IMR-90 (cell line): ENCODE measurements around the gene BRAT1. TPM values are rescaled to one million over a fixed set of nuclear protein-coding genes. Genes with fewer than 3 reads are reported as not detected.
A peak's percentile ranks its signal among the peaks of the same experiment; 100 is the strongest.

Source experiments
- ATAC-seq: fragments of 200-7000 bp; cut with Tn5 transposase; 2 replicates; pipeline ENCODE4 v1.9.1; 2020; ENCODE audit warnings: low read depth, mild to moderate bottlenecking, moderate library complexity
- BruUV-seq: library from RNA; stranded (reverse); fragments of 400-500 nt; replicated peaks from 2 replicates; lab custom pipeline; 2021; lab: Mats Ljungman, UMichigan
- CTCF ChIA-PET: fragments of 300-600 bp; formaldehyde crosslinking; extraction: SDS; loops from one replicate; lab custom pipeline; 2021; ENCODE audit warnings: antibody characterized with exemption; lab: Yijun Ruan, JAX
- POLR2A ChIA-PET: fragments of 300-600 bp; sonication (Branson Sonifier 250); formaldehyde crosslinking; loops from one replicate; lab custom pipeline; 2022; ENCODE audit warnings: antibody characterized with exemption; ENCODE audit not compliant: unreplicated experiment; lab: Charles Lee
- DNase-seq: peaks from one replicate; pipeline ENCODE4 v3.0.0; 2013
- H2AFZ ChIP-seq: replicated peaks from 2 replicates; pipeline ENCODE3; 2013; ENCODE audit warnings: low read length, mild to moderate bottlenecking; ENCODE audit not compliant: poor library complexity
- H2AK5ac ChIP-seq: 2 replicates; pipeline ENCODE4 v1.6.1; 2013; ENCODE audit warnings: low read depth, low read length, inconsistent platforms
- H2AK9ac ChIP-seq: replicated peaks from 2 replicates; pipeline ENCODE3; 2013; ENCODE audit warnings: mild to moderate bottlenecking, low read depth, low read length, moderate library complexity; ENCODE audit not compliant: poor library complexity
- H2BK120ac ChIP-seq: 2 replicates; pipeline ENCODE4 v1.6.1; 2013; ENCODE audit warnings: low read depth, low read length, inconsistent platforms
- H2BK15ac ChIP-seq: 3 replicates; pipeline ENCODE4 v1.6.1; 2013; ENCODE audit warnings: low read depth, low read length, inconsistent platforms
- H2BK20ac ChIP-seq: 2 replicates; pipeline ENCODE4 v1.6.1; 2013; ENCODE audit warnings: low read depth, mild to moderate bottlenecking, inconsistent platforms, low read length, moderate library complexity
- H2BK5ac ChIP-seq: 2 replicates; pipeline ENCODE4 v1.6.1; 2013; ENCODE audit warnings: mild to moderate bottlenecking, low read depth, low read length, inconsistent platforms; ENCODE audit not compliant: poor library complexity, severe bottlenecking
- H3K14ac ChIP-seq: replicated peaks from 2 replicates; pipeline ENCODE4 v1.6.1; 2013; ENCODE audit warnings: low read depth, low read length, inconsistent platforms
- H3K18ac ChIP-seq: 2 replicates; pipeline ENCODE4 v1.6.1; 2013; ENCODE audit warnings: low read depth, low read length, control low read depth
- H3K23ac ChIP-seq: 2 replicates; pipeline ENCODE4 v1.6.1; 2013; ENCODE audit warnings: low read depth, low read length, inconsistent platforms
- H3K27ac ChIP-seq: 2 replicates; pipeline ENCODE4 v1.5.1; 2013; ENCODE audit warnings: mild to moderate bottlenecking, control low read depth, low read length; ENCODE audit not compliant: insufficient read depth
- H3K27me3 ChIP-seq: 2 replicates; pipeline ENCODE4 v1.6.1; 2013; ENCODE audit warnings: low read length; ENCODE audit not compliant: control insufficient read depth, insufficient read depth
- H3K36me3 ChIP-seq: 2 replicates; pipeline ENCODE4 v1.6.1; 2013; ENCODE audit warnings: low read length, mixed read lengths; ENCODE audit not compliant: control insufficient read depth, insufficient read depth
- H3K4ac ChIP-seq: 2 replicates; pipeline ENCODE4 v1.6.1; 2013; ENCODE audit warnings: low read depth, low read length, inconsistent platforms
- H3K4me1 ChIP-seq: 2 replicates; pipeline ENCODE4 v1.6.1; 2013; ENCODE audit warnings: low read length, mixed read lengths; ENCODE audit not compliant: control insufficient read depth, insufficient read depth
- H3K4me2 ChIP-seq: 2 replicates; pipeline ENCODE4 v1.6.1; 2013; ENCODE audit warnings: low read depth, mild to moderate bottlenecking, control low read depth, low read length, moderate library complexity
- H3K4me3 ChIP-seq: 2 replicates; pipeline ENCODE4 v1.5.1; 2013; ENCODE audit warnings: low read depth, mild to moderate bottlenecking, control low read depth, low read length, moderate library complexity; ENCODE audit not compliant: insufficient read depth
- H3K56ac ChIP-seq: 2 replicates; pipeline ENCODE4 v1.6.1; 2013; ENCODE audit warnings: low read length, inconsistent platforms; ENCODE audit not compliant: insufficient read depth; ENCODE audit errors: extremely low read depth
- H3K79me1 ChIP-seq, 2 experiments: 2 replicates each; pipeline ENCODE4 v1.6.1; 2013; ENCODE audit warnings: low read length in 2 of 2, inconsistent platforms in 1 of 2, low read depth in 1 of 2
- H3K9ac ChIP-seq: 2 replicates; pipeline ENCODE4 v1.6.1; 2013; ENCODE audit warnings: low read depth, low read length, control low read depth
- H3K9me1 ChIP-seq: 2 replicates; pipeline ENCODE4 v1.6.1; 2013; ENCODE audit warnings: low read length, inconsistent platforms; ENCODE audit not compliant: insufficient read depth
- H3K9me3 ChIP-seq: 2 replicates; pipeline ENCODE4 v1.6.1; 2013; ENCODE audit warnings: low read length; ENCODE audit not compliant: control insufficient read depth, insufficient read depth
- H4K20me1 ChIP-seq: 2 replicates; pipeline ENCODE4 v1.6.1; 2013; ENCODE audit warnings: low read length, inconsistent platforms; ENCODE audit not compliant: insufficient read depth
- H4K5ac ChIP-seq: 2 replicates; pipeline ENCODE4 v1.6.1; 2013; ENCODE audit warnings: mild to moderate bottlenecking, low read depth, low read length, control low read depth
- H4K8ac ChIP-seq, 2 experiments: 2 replicates each; pipeline ENCODE4 v1.6.1; 2013; ENCODE audit warnings: low read depth in 2 of 2, low read length in 2 of 2, control low read depth in 1 of 2, inconsistent platforms in 1 of 2
- H4K91ac ChIP-seq: 2 replicates; pipeline ENCODE4 v1.6.1; 2013; ENCODE audit warnings: low read depth, low read length, inconsistent platforms; ENCODE audit not compliant: insufficient read depth
- CHD1 ChIP-seq: IDR thresholded peaks from 2 replicates; pipeline ENCODE4 v1.6.1; 2012; ENCODE audit warnings: low read depth, low read length, improper control_type of control experiment
- MAFK ChIP-seq: IDR thresholded peaks from 2 replicates; pipeline ENCODE4 v1.6.1; 2012; ENCODE audit warnings: low read depth, low read length, improper control_type of control experiment
- NFE2L2 ChIP-seq: fragments of 150-350 bp; IDR thresholded peaks from 2 replicates; pipeline ENCODE4 v1.6.1; 2016; ENCODE audit warnings: low read depth, mild to moderate bottlenecking, low read length
- RAD21 ChIP-seq: IDR thresholded peaks from 2 replicates; pipeline ENCODE4 v1.6.1; 2012; ENCODE audit warnings: low read length, improper control_type of control experiment
- RFX5 ChIP-seq: IDR thresholded peaks from 2 replicates; pipeline ENCODE4 v1.8.0; 2012; ENCODE audit warnings: low read depth, mild to moderate bottlenecking, low read length, moderate library complexity
- SMC3 ChIP-seq: fragments of 150-350 bp; IDR thresholded peaks from 2 replicates; pipeline ENCODE4 v1.6.1; 2016; ENCODE audit warnings: low read depth, mild to moderate bottlenecking, antibody characterized with exemption, low read length, moderate library complexity
- WGBS, 2 experiments: methylation state at CpG; one replicate each; pipeline versions ENCODE4 v1.1.5 to v1.1.7; 2013; ENCODE audit warnings: missing lambda C conversion rate in 2 of 2; ENCODE audit not compliant: insufficient read length in 1 of 2; ENCODE audit errors: extremely low coverage in 2 of 2; 5-methylcytosine and 5-hydroxymethylcytosine counted together
- dilution Hi-C: fragments of 300-500 bp; cut with HindIII; formaldehyde crosslinking; loops from one replicate; pipeline ENCODE4 v1.14.3; 2018; ENCODE audit warnings: low sequenced_read_pairs; ENCODE audit not compliant: unreplicated experiment
- in situ Hi-C: fragments of 300-500 bp; cut with MboI; formaldehyde crosslinking; loops from 3 replicates; pipeline ENCODE4 v1.14.3; 2019; ENCODE audit warnings: low sequenced_read_pairs, inconsistent platforms, mixed read lengths
- intact Hi-C: fragments of 100-400 bp; cut with micrococcal nuclease; formaldehyde crosslinking; loops from 2 replicates; pipeline ENCODE4 v1.10.0; 2022
- polyA plus RNA-seq, 3 experiments: library from polyadenylated mRNA; depleted of rRNA; stranded (reverse); fragments of >200 nt; gene quantifications; 2 replicates each; pipeline ENCODE4 v1.2.3, GENCODE V29; 2012; ENCODE audit warnings: low replicate concordance in 1 of 3
- total RNA-seq: library from RNA; depleted of rRNA; stranded (reverse); fragments of >200 nt; gene quantifications from 2 replicates; pipeline ENCODE4 v1.2.3, GENCODE V29; 2012
- TF ChIP-seq, protein P1 (sequence below): conservative IDR thresholded peaks from 2 replicates; pipeline ENCODE4 v1.5.1; 2012; ENCODE audit warnings: mild to moderate bottlenecking, low read depth, low read length, improper control_type of control experiment

Gene BRAT1
- total and polyA plus RNA-seq, 2 of the 4 experiments (the other 2 are of a cell fraction), result 6.8 to 21.9 TPM

DNA sequence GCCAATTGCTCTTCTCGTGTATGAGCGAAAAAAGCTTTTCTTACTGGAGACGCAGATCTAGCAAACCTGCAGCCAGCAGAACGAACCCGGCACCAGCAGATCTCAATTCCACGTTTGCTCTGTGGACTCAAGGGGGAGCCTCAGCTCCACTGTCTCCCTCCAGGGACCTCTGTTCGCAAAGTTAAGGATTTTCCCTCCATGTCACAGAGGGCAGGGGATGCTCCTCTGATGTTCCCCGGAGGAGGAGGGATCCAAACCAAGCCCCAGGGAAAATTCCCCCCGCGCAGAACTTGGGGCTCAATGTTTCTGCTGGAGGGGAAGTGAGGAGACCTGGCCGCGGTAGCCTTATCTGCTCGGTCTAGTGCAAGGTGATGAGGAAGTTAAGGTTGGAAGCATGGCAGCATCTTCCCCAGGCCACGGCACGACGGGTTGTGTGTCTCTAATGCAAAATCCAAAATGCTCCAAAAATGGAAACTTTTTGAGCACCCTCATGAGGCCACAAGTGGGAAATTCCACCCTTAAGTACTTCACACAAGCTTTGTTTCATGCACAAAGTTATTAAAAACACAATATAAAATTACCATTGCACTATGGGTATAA, 12.5 kb upstream of the BRAT1 start:
- H3K36me3 ChIP-seq, result no peaks in the 10 kb centered on the region
- no peak overlapping the region for H3K4me3 ChIP-seq
- no peak overlapping the region for H3K18ac ChIP-seq
- no peak overlapping the region; the same call in 1 of the 2 replicates for H2AK5ac ChIP-seq
- no peak overlapping the region for H3K27ac ChIP-seq
- H3K14ac ChIP-seq, result no peak overlapping the region
- no peak overlapping the region for H3K23ac ChIP-seq
- ChIA-PET CTCF (interaction anchor here (0.6 to 0.9 kb wide), 2 partner anchors 98 to 140 kb away, joined by 3 to 4 read pairs; no protein-coding TSS in a partner anchor), POLR2A (interaction anchor here (0.6 kb wide), 1 partner anchor 46 kb away, joined by 5 read pairs; no protein-coding TSS in a partner anchor)
- in situ Hi-C loops (no loop called here), dilution Hi-C loops (no loop called here), intact Hi-C loops (loop anchor here (1.0 to 5.0 kb wide), 2 partner anchors 114 to 590 kb away; no protein-coding TSS in a partner anchor)
- TF ChIP-seq, protein P1, sequence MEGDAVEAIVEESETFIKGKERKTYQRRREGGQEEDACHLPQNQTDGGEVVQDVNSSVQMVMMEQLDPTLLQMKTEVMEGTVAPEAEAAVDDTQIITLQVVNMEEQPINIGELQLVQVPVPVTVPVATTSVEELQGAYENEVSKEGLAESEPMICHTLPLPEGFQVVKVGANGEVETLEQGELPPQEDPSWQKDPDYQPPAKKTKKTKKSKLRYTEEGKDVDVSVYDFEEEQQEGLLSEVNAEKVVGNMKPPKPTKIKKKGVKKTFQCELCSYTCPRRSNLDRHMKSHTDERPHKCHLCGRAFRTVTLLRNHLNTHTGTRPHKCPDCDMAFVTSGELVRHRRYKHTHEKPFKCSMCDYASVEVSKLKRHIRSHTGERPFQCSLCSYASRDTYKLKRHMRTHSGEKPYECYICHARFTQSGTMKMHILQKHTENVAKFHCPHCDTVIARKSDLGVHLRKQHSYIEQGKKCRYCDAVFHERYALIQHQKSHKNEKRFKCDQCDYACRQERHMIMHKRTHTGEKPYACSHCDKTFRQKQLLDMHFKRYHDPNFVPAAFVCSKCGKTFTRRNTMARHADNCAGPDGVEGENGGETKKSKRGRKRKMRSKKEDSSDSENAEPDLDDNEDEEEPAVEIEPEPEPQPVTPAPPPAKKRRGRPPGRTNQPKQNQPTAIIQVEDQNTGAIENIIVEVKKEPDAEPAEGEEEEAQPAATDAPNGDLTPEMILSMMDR, result peak; percentile 56
- no peak for TF ChIP-seq MAFK
- peak; percentile 74 for TF ChIP-seq RAD21
- no peak for TF ChIP-seq NFE2L2
- no peak for TF ChIP-seq RFX5
- TF ChIP-seq CHD1, result no peak
- TF ChIP-seq SMC3, result peak; percentile 48
- H2BK120ac ChIP-seq, result no peak overlapping the region
- H2BK15ac ChIP-seq, result no peak overlapping the region
- H2BK5ac ChIP-seq, result no peak overlapping the region
- DNase-seq, result peak; percentile 38
- no TSS peak for BruUV-seq
- peak overlapping the region; percentile 60 for H2AK9ac ChIP-seq
- no peak overlapping the region for H4K5ac ChIP-seq
- 15% methylated on average over 2 of the region's 16 CpGs; no CpG with 5 or more reads in 1 of the 2 experiments for WGBS, 2 experiments
- H2BK20ac ChIP-seq, result no peak overlapping the region
- ATAC-seq, result peak; percentile 63
- no peak overlapping the region for H4K8ac ChIP-seq
- peaks cover 9% of the 10 kb centered on the region for H3K4me1 ChIP-seq
- no peaks in the 10 kb centered on the region for H4K20me1 ChIP-seq
- H3K9me1 ChIP-seq, result peaks cover 7% of the 10 kb centered on the region; the same call in 1 of the 2 replicates
- peaks cover 10 to 14% of the 10 kb centered on the region in 2 experiments; a peak in 1 of 4 replicates for H3K79me1 ChIP-seq
- H2AFZ ChIP-seq, result peak overlapping the region; percentile 21
- H3K4me2 ChIP-seq, result no peak overlapping the region
- H4K91ac ChIP-seq, result no peak overlapping the region
- H3K27me3 ChIP-seq, result no peaks in the 10 kb centered on the region
- no peak overlapping the region for H3K4ac ChIP-seq
- H3K9me3 ChIP-seq, result no peaks in the 10 kb centered on the region
- no peak overlapping the region for H3K9ac ChIP-seq
- no peak overlapping the region for H3K56ac ChIP-seq
